Motor neuron (in vitro differentiated cells): Measurements from ENCODE around the gene PLCB1. TPM values are rescaled to one million over a fixed set of nuclear protein-coding genes. Genes with fewer than 3 reads are reported as not detected.

ENCODE experiments used
- ATAC-seq, 8 experiments: fragments of 200-7000 bp; cut with Tn5 transposase; replicated peaks in 6 of 8; 2 replicates each; pipeline ENCODE4 v1.8.0; 2021; ENCODE audit warnings: mild to moderate bottlenecking in 8 of 8, moderate library complexity in 8 of 8
- H3K27ac ChIP-seq, 2 donors: fragments of 250-450 bp; sonication (Bioruptor Pico); 2 replicates each; pipeline ENCODE4 v1.9.0; 2021; ENCODE audit warnings: antibody characterized with exemption in 2 of 2, mild to moderate bottlenecking in 2 of 2, moderate library complexity in 1 of 2
- H3K4me1 ChIP-seq, 2 donors: fragments of 250-450 bp; sonication (Bioruptor Pico); replicated peaks in 1 of 2; 2 replicates each; pipeline ENCODE4 v1.6.1; 2021; ENCODE audit warnings: antibody characterized with exemption in 2 of 2, mild to moderate bottlenecking in 2 of 2, moderate library complexity in 1 of 2
- H3K4me3 ChIP-seq, 5 donors: fragments of 250-450 bp; sonication (Bioruptor Pico); 2 replicates each; pipeline ENCODE4 v1.9.0; 2021; ENCODE audit warnings: antibody characterized with exemption in 5 of 5, mild to moderate bottlenecking in 5 of 5, moderate library complexity in 4 of 5
- WGBS, 10 experiments: fragments of 450-650 bp; shearing (Covaris generic); methylation state at CpG; one replicate each; pipeline ENCODE4 v1.0.0; 2022; 5-methylcytosine and 5-hydroxymethylcytosine counted together
- in situ Hi-C, 9 experiments: fragments of 400-800 bp; cut with MboI; loops; one replicate each; pipeline ENCODE4 v1.15.0; 2021; ENCODE audit warnings: low sequenced_read_pairs in 9 of 9, low pct_unique_long_range_greater_than_20kb in 2 of 9; ENCODE audit not compliant: unreplicated experiment in 9 of 9
- total RNA-seq, 8 experiments: library from RNA; unstranded; fragments of 300-600 nt; gene quantifications; 2 replicates each; pipeline versions ENCODE4 v1.2.3 to v1.2.4, GENCODE V29; 2022

Gene PLCB1
- total RNA-seq, 8 experiments from 2014 or later: 7.7 to 65.5 (median 36.2) TPM

DNA sequence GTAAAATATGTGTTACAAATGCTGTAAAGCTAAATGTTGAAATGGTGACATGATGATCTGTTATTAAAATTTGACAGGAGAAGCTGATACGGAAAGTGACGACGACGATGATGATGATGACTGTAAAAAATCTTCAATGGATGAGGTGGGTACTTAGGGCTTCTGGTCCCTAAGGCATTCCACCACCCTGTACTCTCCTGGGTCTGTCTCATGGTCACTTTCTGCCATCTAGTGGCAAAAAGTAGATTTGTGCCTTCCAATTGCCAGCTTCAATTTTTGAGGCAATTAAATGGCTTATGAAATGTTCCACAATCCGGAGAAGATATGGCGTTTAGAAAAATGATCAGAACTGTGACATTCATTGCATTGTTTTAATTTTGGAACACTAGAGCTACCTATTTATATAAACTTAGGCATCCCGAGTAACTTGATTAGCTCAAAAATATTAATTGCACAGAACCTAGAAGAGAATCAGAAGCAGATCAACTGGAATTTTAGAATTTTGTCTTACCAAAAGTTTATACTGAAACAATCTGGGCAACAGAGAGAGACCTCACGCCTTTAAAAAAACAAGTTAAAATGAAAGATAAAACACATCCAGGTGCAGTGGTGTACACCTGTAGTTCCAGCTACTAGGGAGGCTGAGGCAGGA, 590.3 kb downstream of the PLCB1 start:
- Histone ChIP-seq H3K4me1 (no peaks in the 10 kb centered on the region), H3K27ac (no peak overlapping the region), H3K4me3 (no peak overlapping the region)
- WGBS, 10 experiments: 0 to 61% (median 20%) methylated on average over 2 to 8 of the region's 8 CpGs; no CpG with 5 or more reads in 1 of the 10 experiments
- ATAC-seq: peak; percentile 60 to 87 (median 76)
- in situ Hi-C loops: loop anchor here in 5 of 9 experiments (5.0 to 25.0 kb wide), 6 partner anchors 335 to 785 kb away; partner anchors contain the start of genes PLCB1 (in 3 of the 5) and HAO1 (in 2 of the 5)

DNA sequence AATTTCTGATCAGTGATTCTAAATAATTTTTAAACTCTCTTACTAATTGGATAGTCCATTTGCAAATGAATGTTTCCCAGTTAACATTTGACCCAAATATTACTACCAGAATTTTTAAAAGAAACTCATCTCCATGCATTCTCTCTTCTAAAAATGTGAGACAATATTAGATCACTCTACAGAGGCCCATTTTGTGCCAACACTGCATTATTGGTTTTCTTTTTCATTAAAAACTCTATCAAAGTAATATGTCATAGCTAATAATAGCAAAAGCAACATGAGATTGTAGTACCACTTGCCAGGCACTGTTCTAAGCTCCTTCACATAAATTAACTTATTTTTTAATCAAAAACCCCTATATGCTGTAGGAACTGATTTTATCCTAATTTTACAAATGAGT, 591.2 kb downstream of the PLCB1 start:
- Histone ChIP-seq H3K4me1 (no peaks in the 10 kb centered on the region), H3K4me3 (no peak overlapping the region), H3K27ac (no peak overlapping the region)
- ATAC-seq: no peak
- in situ Hi-C loops: loop anchor here in 5 of 9 experiments (5.0 to 25.0 kb wide), 6 partner anchors 336 to 786 kb away; partner anchors contain the start of genes PLCB1 (in 3 of the 5) and HAO1 (in 2 of the 5)

DNA sequence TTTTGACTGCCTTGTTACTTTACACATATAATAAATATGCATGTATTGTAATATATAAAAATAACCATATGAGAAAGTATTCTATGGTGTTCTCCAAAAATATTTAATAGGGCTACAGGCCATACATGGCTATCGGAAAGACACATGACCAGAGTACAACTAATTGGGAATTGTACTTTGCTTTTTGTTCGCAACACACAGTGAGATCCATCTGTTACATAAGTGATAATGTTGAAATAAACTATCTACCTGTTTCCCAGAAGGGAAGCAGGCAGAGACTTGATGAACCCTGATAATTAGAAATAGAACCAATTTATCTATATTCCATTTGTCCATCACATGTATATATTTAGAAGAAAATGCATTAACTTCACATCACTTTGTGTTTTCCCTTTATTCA, 592.8 kb downstream of the PLCB1 start:
- no peak overlapping the region for H3K4me3 ChIP-seq
- H3K4me1 ChIP-seq: no peaks in the 10 kb centered on the region

DNA sequence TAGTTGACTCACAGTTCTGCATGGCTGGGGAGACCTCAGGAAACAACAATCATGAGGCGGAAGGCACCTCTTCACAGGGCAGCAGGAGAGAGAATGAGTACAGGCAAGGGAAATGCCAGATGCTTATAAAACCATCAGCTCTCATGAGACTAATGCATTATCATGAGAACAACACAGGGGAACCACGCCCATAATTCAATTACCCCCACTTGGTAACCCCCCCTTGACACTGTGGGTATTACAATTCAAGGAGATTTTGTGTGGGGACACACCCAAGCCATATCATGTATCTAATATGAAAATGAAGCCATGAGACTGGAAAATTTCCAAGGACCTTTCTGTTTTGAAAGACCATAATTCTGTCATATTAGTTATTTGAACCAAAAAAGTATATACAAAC, 594.4 kb downstream of the PLCB1 start:
- 63 to 100% (median 100%) methylated on average over 1 to 2 of the region's 2 CpGs; no CpG with 5 or more reads in 5 of the 10 experiments for WGBS, 10 experiments

More for the DNA sequence above, 592.8 kb downstream of the PLCB1 start:
- in situ Hi-C loops: loop anchor here in 5 of 9 experiments (5.0 to 25.0 kb wide), 6 partner anchors 338 to 788 kb away; partner anchors contain the start of genes PLCB1 (in 3 of the 5) and HAO1 (in 2 of the 5)
- WGBS, 10 experiments: 81 to 100% (median 95%) methylated on average over 1 to 2 of the region's 2 CpGs; no CpG with 5 or more reads in 1 of the 10 experiments
- no peak overlapping the region for H3K27ac ChIP-seq
- ATAC-seq: no peak

DNA sequence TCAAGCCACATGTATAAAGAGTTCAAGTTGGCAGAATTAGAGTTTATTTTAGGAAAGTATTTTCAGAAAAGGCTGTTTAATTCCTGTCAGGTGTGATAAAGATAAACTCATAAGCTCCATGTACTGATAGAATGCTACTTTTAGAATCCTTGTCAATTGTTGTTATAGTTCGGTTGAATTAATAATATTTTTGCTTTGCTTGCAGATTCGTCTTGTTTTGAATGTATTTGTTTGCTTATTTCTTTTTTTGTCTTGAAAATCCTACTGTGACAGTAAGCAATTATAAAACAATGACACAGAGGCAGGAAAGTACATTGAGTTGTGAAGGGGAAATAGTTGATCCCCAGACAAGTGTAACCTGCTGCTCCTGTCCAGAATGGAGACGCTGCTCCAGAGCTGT, 602.9 kb downstream of the PLCB1 start:
- in situ Hi-C loops: no loop called here
- 72 to 100% (median 86%) methylated on average over 1 to 3 of the region's 3 CpGs; no CpG with 5 or more reads in 2 of the 10 experiments for WGBS, 10 experiments
- no peaks in the 10 kb centered on the region for H3K4me1 ChIP-seq
- H3K4me3 ChIP-seq: no peak overlapping the region
- no peak overlapping the region for H3K27ac ChIP-seq
- no peak for ATAC-seq

More for the DNA sequence above, 594.4 kb downstream of the PLCB1 start:
- ATAC-seq: peak in 3 of 8 experiments; percentile 27 to 80 (median 62)
- Histone ChIP-seq H3K4me3 (no peak overlapping the region), H3K27ac (no peak overlapping the region), H3K4me1 (no peaks in the 10 kb centered on the region)
- in situ Hi-C loops: loop anchor here in 1 of 9 experiments (10.0 kb wide), 1 partner anchor 592 kb away; the partner anchor contains the start of gene PLCB1

DNA sequence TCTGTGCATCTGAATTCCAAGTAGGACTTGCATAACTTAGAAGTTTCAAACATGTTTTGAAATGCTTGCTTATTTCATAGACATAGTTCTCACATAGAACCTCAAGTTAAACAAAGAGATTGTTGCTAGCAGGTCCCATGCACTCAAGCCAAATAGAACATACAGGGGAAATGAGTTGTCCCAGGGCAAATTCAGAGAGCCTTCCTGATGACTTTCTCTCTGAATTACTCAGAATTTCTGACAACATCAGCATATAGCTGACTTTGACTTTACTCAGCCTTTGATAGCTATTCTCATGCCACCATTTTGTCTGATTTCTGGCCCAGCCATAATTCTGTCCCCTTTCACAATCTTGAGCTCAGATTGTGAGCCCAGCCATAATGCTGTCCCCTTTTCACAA, 603.6 kb downstream of the PLCB1 start:
- in situ Hi-C loops: no loop called here
- Histone ChIP-seq H3K27ac (no peak overlapping the region), H3K4me3 (no peak overlapping the region), H3K4me1 (no peaks in the 10 kb centered on the region)
- no peak for ATAC-seq

GRCh38 chr20:8740265-8740664, 608.2 kb downstream of the PLCB1 start:
- 84 to 100% (median 100%) methylated on average over 1 to 4 of the region's 4 CpGs; no CpG with 5 or more reads in 1 of the 10 experiments for WGBS, 10 experiments
- Histone ChIP-seq H3K4me3 (no peak overlapping the region), H3K4me1 (no peaks in the 10 kb centered on the region), H3K27ac (no peak overlapping the region)
- ATAC-seq: no peak
- in situ Hi-C loops: no loop called here

GRCh38 chr20:8744228-8744844, 612.3 kb downstream of the PLCB1 start:
- in situ Hi-C loops: no loop called here

GRCh38 chr20:8749101-8749500, 617.0 kb downstream of the PLCB1 start:
- no peak overlapping the region for H3K27ac ChIP-seq
- WGBS, 10 experiments: 0 to 100% (median 48%) methylated on average over 1 to 8 of the region's 8 CpGs; no CpG with 5 or more reads in 1 of the 10 experiments
- H3K4me1 ChIP-seq: no peaks in the 10 kb centered on the region
- ATAC-seq: peak in 1 of 8 experiments; percentile 54
- in situ Hi-C loops: no loop called here
- H3K4me3 ChIP-seq: no peak overlapping the region

More at GRCh38 chr20:8744228-8744844, 612.3 kb downstream of the PLCB1 start:
- Histone ChIP-seq H3K4me1 (no peaks in the 10 kb centered on the region), H3K4me3 (no peak overlapping the region), H3K27ac (no peak overlapping the region)
- ATAC-seq: peak in 1 of 8 experiments; percentile 65
- WGBS, 10 experiments: 66 to 100% (median 88%) methylated on average over 2 to 3 of the region's 3 CpGs

DNA sequence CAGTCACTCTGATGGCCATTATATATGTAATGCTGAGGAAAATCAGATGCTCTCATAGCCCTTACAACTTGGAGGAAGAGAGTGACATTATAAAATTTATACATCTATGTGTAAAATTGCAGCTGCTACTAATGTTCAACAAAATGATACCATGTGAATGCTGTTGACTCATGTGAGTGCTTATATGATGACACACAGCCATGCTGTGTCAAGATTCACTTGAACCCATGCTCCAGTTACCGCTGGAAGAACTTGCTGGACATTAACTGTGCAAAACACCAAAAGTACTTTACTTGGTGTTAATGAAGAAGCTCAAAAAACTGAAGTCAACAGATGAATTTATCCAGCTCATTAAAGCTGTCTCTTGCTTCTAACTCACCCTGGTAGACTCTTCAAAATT, 617.9 kb downstream of the PLCB1 start:
- Histone ChIP-seq H3K4me3 (no peak overlapping the region), H3K27ac (no peak overlapping the region), H3K4me1 (no peaks in the 10 kb centered on the region)
- in situ Hi-C loops: loop anchor here in 6 of 9 experiments (10.0 to 25.0 kb wide), 5 partner anchors 587 to 837 kb away; no protein-coding TSS in a partner anchor
- WGBS, 10 experiments: 17 to 100% (median 97%) methylated on average over 1 of the region's 1 CpG; no CpG with 5 or more reads in 2 of the 10 experiments
- no peak for ATAC-seq

GRCh38 chr20:8755340-8756118, 623.5 kb downstream of the PLCB1 start:
- in situ Hi-C loops: loop anchor here in 6 of 9 experiments (10.0 to 25.0 kb wide), 5 partner anchors 582 to 832 kb away; no protein-coding TSS in a partner anchor
- 17 to 94% (median 59%) methylated on average over 1 to 3 of the region's 3 CpGs for WGBS, 10 experiments
- no peak overlapping the region for H3K4me3 ChIP-seq
- no peak overlapping the region for H3K27ac ChIP-seq
- H3K4me1 ChIP-seq: peaks cover 0 to 5% of the 10 kb centered on the region in 2 donors
- ATAC-seq: peak in 1 of 8 experiments; percentile 59

DNA sequence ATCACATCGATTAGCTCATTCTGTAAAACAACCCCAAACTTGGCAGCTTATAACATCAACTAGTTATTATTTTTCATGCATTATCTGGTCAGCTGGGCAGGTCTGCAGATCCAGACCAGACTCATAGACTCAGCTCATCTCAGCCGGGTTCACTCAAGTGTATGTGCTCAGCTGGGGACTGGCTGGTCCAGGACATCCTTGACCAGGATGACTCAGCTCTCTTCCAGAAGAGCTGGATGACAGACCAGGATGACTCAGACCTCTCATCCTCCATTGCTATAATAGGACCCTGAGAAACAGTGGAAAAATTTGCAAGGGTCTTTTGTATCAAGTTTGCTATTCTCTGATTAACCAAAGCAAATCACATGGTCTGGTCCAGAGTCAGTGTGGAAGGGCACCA, 624.3 kb downstream of the PLCB1 start:
- peak in 7 of 8 experiments; percentile 88 to 99 (median 92) for ATAC-seq
- 0 to 100% (median 8%) methylated on average over 1 to 2 of the region's 2 CpGs; no CpG with 5 or more reads in 5 of the 10 experiments for WGBS, 10 experiments
- H3K4me3 ChIP-seq: no peak overlapping the region
- H3K4me1 ChIP-seq: peaks cover 0 to 5% of the 10 kb centered on the region in 2 donors
- in situ Hi-C loops: loop anchor here in 6 of 9 experiments (10.0 to 25.0 kb wide), 5 partner anchors 581 to 831 kb away; no protein-coding TSS in a partner anchor
- no peak overlapping the region for H3K27ac ChIP-seq
